CD4-positive, alpha-beta T cell treated with Interleukin-17A for 4 hours (primary cell): ENCODE results near the gene NSF.
"Not testable (repeated sequence)": the region's sequence is repeated elsewhere in the genome, so short reads cannot be mapped to it uniquely, and the experiment has no call there.

Experiments used
- DNase-seq: peaks from one replicate; pipeline ENCODE4 v3.0.0-alpha.2; 2020; ENCODE audit warnings: mixed read lengths

The NSF gene

DNA sequence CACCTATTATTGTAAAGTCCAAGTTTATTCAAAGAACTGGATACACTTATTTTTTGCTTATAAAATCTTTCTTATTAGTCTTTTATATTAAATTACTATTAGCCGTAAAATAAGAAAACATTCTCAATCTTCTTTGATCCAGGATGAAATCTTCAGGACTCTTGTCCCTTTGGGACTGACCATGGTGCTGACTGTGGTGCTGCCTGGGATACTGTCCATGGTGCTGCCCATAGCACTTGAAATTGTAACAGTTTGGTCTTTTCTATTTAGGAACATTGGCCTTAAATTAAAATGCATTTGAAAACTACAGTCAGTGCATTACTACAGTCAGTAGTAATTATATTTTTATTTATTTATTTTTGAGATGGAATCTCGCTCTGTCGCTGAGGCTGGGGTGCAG is 41.7 kb downstream of the NSF start:
- DNase-seq = not testable (repeated sequence)

GRCh38 chr17:46634844-46635243 is 44.4 kb downstream of the NSF start:
- not testable (repeated sequence) for DNase-seq

DNA sequence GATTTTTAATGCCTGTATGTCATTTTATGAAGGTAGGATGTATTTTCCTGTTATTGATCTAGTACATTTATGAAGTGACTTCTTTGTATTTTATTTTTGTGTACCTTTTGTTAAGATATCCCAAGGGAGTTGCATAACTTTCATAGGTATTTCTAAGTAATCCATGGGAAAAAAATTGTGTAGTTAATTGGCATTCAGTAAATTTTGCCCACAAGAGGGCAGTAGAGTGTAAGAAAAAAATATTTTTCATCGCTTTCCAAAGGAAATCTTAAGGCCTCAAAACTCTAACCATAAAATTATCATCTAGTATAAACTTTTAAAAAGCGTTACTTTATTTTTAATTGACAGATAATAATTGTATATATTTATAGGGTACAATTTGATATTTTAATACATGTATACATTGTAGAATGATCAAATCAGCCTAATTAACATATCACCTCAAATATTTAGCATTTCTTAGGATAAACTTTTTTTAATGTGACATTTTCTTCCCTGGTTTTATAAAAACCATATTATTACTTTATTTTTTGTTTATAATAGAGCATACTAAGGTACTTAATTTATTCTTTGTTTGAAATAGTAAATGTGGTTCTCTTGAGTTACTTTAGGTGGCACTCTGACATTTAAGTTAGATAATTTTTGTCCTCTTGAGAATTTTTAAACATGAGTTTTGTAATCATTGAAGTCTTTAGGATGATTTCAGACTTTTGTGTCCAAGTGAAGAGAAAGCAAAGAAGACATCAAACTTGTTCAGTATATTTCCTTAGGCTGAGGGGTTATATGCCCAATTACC is 51.6 kb downstream of the NSF start:
- DNase-seq = not testable (repeated sequence)

DNA sequence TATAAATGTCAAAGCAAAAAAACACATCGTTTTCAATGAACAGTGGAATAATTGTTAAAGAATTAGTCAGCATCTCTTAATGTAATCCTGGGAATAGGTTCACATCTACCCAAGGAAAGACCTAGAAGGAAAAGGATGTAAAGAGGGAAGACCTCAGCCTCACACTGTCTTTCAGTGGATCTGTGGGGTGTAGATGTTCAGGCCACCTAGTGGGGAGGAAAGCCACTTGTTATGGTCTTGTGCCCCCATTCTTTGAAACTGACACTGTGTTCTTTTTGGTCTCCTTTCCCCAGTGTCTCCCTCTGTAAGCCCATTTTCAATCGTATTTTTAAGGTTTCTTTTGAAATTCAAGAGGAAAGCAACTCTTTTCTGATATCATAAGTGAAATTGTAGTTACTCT is 56.8 kb downstream of the NSF start:
- DNase-seq = not testable (repeated sequence)

DNA sequence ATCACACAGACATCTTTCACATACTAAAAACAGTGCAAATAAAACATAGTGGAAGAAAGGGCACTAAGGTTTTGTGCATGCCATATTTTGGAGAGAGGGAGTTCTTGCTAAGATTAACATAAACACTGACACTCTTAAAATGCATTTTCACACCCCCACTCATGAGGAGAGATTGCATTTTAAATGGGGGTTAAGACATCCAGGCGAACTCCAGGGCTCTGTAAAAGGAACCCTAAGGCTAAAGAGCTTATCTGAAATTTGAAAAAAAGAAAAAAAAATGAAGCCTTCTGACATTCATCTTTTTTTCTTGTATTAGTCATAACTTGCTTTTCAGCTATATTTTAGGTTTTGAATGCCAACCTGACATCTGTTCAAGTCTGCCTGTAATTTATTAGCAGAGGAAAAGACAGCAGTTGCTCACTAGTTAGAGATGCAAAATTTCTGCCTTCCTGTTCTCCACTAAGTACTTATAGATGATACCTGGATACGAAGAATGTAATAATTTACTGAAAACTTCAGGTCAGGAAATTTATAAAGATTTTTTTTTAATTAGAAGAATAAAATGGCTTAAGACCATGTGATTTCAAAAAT is 57.3 kb downstream of the NSF start:
- not testable (repeated sequence) for DNase-seq

- DNase-seq = not testable (repeated sequence)
Observed at GRCh38 chr17:46649246-46649645, 58.8 kb downstream of the NSF start.

GRCh38 chr17:46652024-46652643 is 61.7 kb downstream of the NSF start:
- not testable (repeated sequence) for DNase-seq

DNA sequence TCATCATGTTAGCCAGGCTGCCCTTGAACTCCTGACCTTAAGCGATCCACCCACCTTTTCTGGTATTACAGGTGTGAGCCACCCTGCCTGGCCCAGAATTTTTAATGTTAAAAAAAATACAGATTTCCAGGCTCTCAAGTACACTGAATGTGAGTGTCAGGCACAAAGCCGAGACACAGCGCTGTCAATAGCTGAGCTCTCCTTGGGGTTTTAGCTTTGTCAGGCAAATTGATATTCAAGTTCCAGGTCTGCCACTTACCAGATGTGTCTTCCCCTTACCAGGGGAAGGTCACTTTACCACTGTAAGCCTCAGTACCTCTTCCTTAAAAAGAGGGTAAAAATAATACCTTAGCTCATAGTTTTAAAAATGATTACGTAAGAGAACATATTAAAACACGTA is 67.8 kb downstream of the NSF start:
- not testable (repeated sequence) for DNase-seq

GRCh38 chr17:46659702-46660101 is 69.2 kb downstream of the NSF start:
- DNase-seq = not testable (repeated sequence)

GRCh38 chr17:46663123-46663522 is 72.7 kb downstream of the NSF start:
- not testable (repeated sequence) for DNase-seq

DNA sequence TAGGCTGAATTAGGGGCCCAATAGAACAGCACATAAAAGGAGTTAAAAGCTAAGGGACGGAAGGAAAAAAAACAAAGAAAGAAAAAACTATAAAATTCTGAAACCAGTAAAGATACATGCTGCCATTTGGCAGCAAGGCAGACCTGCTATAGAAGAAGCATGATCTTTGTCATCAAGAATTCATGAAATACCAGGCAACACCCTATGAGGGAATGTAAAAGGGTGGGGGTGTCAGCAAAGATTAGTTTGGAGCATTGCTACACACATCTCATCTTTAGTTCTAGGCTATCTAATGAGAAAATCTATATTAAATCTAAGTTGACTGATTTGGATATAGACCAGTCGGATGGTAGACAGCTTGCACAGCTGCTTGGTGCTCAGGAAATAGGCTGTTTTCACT is 73.1 kb downstream of the NSF start:
- DNase-seq = not testable (repeated sequence)

DNA sequence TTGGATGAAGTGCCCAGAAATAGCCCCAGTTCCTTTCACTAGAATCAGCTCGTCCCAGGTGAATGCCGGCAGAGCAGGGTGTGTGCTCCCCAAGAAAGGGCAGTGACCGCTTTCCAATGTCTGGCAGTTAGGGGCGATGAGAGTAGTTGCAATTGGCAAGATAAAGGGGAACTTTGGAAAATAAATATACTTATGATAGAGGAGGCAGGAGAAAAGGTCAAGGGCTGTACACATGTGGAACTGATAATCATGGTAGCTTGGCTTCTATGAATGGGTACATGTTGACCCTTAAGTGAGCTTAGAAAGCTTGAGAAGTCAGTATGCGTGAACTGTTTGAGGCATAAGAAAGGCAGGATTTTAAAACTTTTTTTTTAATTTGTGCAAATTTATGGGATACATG is 75.5 kb downstream of the NSF start:
- not testable (repeated sequence) for DNase-seq

- not testable (repeated sequence) for DNase-seq
Observed at GRCh38 chr17:46670789-46671188, 80.3 kb downstream of the NSF start.

GRCh38 chr17:46672777-46673176 is 82.3 kb downstream of the NSF start:
- DNase-seq = not testable (repeated sequence)

DNA sequence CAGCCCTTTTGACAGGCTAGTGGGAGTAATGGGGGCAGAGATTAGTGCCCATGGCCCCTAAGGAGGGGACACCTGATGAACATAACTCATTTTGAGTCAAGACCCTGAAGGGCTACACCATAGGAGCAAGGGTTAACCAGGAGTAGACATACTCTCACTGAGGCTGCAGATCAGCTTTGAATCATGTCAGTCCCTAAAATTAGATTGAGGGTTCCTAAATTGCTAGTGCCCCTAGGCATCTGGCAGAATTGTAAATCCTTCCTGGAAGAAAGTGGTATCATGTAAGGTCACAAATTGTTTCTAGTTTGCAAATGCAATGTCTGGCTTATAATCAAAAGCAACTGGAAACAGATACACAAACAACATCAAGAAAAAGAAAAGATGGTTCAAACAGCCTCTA is 87.3 kb downstream of the NSF start:
- not testable (repeated sequence) for DNase-seq

DNA sequence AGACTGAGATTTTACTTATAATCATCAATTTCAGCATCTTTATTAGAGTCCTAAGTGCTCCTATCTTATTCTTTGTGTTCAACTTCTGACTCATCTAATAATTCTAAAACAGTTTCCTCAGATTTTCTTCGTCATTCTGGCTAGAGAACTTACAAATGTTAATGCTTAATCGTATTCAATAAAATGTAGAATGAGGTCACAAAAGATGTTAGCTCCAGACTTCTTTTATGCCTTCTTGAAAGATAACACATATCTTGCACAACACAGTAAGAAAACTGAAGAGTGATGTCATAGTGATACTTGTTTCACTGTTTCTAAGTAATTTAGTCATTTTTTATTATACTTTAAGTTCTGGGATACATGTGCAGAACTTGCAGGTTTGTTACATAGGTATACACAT is 93.2 kb downstream of the NSF start:
- not testable (repeated sequence) for DNase-seq

DNA sequence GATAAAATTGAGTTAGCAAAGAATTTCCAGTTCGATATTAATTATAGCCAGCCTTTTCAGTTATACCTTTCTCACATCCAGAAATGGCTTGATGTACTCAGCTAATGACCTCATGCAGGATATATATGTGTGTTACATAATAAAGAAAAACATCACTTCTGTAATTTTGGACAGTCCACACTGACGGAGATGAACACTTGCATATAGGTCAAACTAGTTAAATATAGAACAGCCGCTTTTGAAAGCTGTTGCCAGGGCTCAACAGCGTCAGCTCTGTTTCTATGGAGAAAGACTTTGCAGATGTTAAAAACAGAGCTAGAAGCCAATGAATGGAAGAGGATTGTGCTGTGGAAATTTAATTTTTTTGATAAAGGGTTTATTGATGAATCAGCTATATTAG is 94.8 kb downstream of the NSF start:
- not testable (repeated sequence) for DNase-seq

GRCh38 chr17:46692196-46692595 is 101.7 kb downstream of the NSF start:
- DNase-seq = not testable (repeated sequence)

- not testable (repeated sequence) for DNase-seq
Observed at GRCh38 chr17:46693283-46693682, 102.8 kb downstream of the NSF start.

- not testable (repeated sequence) for DNase-seq
Observed at GRCh38 chr17:46696522-46696921, 106.1 kb downstream of the NSF start.

DNA sequence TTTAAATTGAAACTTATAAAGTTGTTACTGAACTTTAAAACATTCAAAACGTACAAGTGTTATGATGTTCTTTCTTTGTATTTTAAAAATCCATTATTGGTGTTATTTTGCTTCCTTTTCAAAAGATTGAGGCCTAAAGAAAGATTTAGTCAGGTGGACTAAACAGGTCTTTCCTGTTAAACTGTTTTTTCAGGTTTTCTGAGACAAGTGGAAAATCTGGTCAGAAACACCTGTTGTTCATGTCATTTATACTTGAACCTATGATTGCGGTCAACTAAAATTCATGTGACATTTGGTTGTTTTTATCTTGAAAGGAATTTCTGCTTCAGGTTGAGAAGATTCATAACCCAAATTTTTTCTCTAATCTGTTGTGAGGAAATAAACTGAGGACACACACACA is 108.5 kb downstream of the NSF start:
- not testable (repeated sequence) for DNase-seq

- DNase-seq = no peak
Observed at GRCh38 chr17:46717999-46718398, 127.5 kb downstream of the NSF start.

GRCh38 chr17:46719891-46720290 is 129.4 kb downstream of the NSF start:
- DNase-seq = no peak

DNA sequence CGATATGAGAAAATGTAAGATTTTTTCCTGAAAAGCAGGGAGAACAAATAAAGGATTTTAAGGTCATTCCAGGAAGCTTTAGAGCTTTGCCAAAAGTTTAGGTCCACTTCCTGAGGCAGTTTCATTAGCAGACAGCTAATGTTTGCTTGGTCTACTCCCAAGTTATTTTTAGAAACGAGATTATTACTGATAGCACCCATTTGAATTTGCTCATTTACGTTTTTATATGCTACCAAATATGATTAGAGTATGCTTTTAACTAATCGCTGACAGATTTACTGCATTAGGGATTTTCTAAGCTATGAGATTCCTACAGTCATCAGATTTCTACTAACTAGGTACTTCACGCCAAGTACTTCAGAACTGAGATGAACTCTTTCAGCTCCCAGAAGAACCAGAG is 129.9 kb downstream of the NSF start:
- DNase-seq = no peak
